A673 (cell line): ENCODE measurements around the gene STT3A.

Source experiments
- CTCF ChIP-seq: fragments of 300-800, 200-600 bp; sonication (generic); conservative IDR thresholded peaks from 2 replicates; pipeline ENCODE4 v1.5.1; 2017; ENCODE audit warnings: low read depth, mild to moderate bottlenecking, antibody characterized with exemption, low read length, moderate library complexity, mixed read lengths
- EZH2 ChIP-seq: fragments of 200-600 bp; sonication (generic); IDR thresholded peaks from 2 replicates; pipeline ENCODE4 v1.6.1; 2017; ENCODE audit warnings: borderline replicate concordance, low read depth, mild to moderate bottlenecking, mixed read lengths, antibody characterized with exemption, low read length; ENCODE audit not compliant: poor library complexity, severe bottlenecking

- TF ChIP-seq CTCF, result peak; percentile 79
- TF ChIP-seq EZH2, result no peak
Measured at GRCh38 chr11:125568970-125569914, 23.4 kb upstream of the STT3A start, which contains the start of gene EI24.
